IMR-90 (cell line): ENCODE results near the gene NDUFA6. TPM values are rescaled to one million over a fixed set of nuclear protein-coding genes. Genes with fewer than 3 reads are reported as not detected.

Experiments
- ATAC-seq: fragments of 200-7000 bp; cut with Tn5 transposase; 2 replicates; pipeline ENCODE4 v1.9.1; 2020; ENCODE audit warnings: low read depth, mild to moderate bottlenecking, moderate library complexity
- Bru-seq: library from RNA; stranded (reverse); fragments of 400-500 nt; gene quantifications from one replicate; lab custom pipeline; 2021; lab: Mats Ljungman, UMichigan
- BruChase-seq, 2 experiments: library from RNA; stranded (reverse); fragments of 400-500 nt; gene quantifications; one replicate each; lab custom pipeline; 2021; lab: Mats Ljungman, UMichigan
- BruUV-seq: library from RNA; stranded (reverse); fragments of 400-500 nt; replicated peaks from 2 replicates; lab custom pipeline; 2021; lab: Mats Ljungman, UMichigan
- CTCF ChIA-PET: fragments of 300-600 bp; formaldehyde crosslinking; extraction: SDS; loops from one replicate; lab custom pipeline; 2021; ENCODE audit warnings: antibody characterized with exemption; lab: Yijun Ruan, JAX
- POLR2A ChIA-PET: fragments of 300-600 bp; sonication (Branson Sonifier 250); formaldehyde crosslinking; loops from one replicate; lab custom pipeline; 2022; ENCODE audit warnings: antibody characterized with exemption; ENCODE audit not compliant: unreplicated experiment; lab: Charles Lee
- DNase-seq: peaks from one replicate; pipeline ENCODE4 v3.0.0; 2013
- H2AFZ ChIP-seq: replicated peaks from 2 replicates; pipeline ENCODE3; 2013; ENCODE audit warnings: low read length, mild to moderate bottlenecking; ENCODE audit not compliant: poor library complexity
- H2AK5ac ChIP-seq: 2 replicates; pipeline ENCODE4 v1.6.1; 2013; ENCODE audit warnings: low read depth, low read length, inconsistent platforms
- H2AK9ac ChIP-seq: replicated peaks from 2 replicates; pipeline ENCODE3; 2013; ENCODE audit warnings: mild to moderate bottlenecking, low read depth, low read length, moderate library complexity; ENCODE audit not compliant: poor library complexity
- H2BK120ac ChIP-seq: 2 replicates; pipeline ENCODE4 v1.6.1; 2013; ENCODE audit warnings: low read depth, low read length, inconsistent platforms
- H2BK15ac ChIP-seq: 3 replicates; pipeline ENCODE4 v1.6.1; 2013; ENCODE audit warnings: low read depth, low read length, inconsistent platforms
- H2BK20ac ChIP-seq: 2 replicates; pipeline ENCODE4 v1.6.1; 2013; ENCODE audit warnings: low read depth, mild to moderate bottlenecking, inconsistent platforms, low read length, moderate library complexity
- H2BK5ac ChIP-seq: 2 replicates; pipeline ENCODE4 v1.6.1; 2013; ENCODE audit warnings: mild to moderate bottlenecking, low read depth, low read length, inconsistent platforms; ENCODE audit not compliant: poor library complexity, severe bottlenecking
- H3K14ac ChIP-seq: replicated peaks from 2 replicates; pipeline ENCODE4 v1.6.1; 2013; ENCODE audit warnings: low read depth, low read length, inconsistent platforms
- H3K18ac ChIP-seq: 2 replicates; pipeline ENCODE4 v1.6.1; 2013; ENCODE audit warnings: low read depth, low read length, control low read depth
- H3K23ac ChIP-seq: 2 replicates; pipeline ENCODE4 v1.6.1; 2013; ENCODE audit warnings: low read depth, low read length, inconsistent platforms
- H3K27ac ChIP-seq: 2 replicates; pipeline ENCODE4 v1.5.1; 2013; ENCODE audit warnings: mild to moderate bottlenecking, control low read depth, low read length; ENCODE audit not compliant: insufficient read depth
- H3K27me3 ChIP-seq: 2 replicates; pipeline ENCODE4 v1.6.1; 2013; ENCODE audit warnings: low read length; ENCODE audit not compliant: control insufficient read depth, insufficient read depth
- H3K36me3 ChIP-seq: 2 replicates; pipeline ENCODE4 v1.6.1; 2013; ENCODE audit warnings: low read length, mixed read lengths; ENCODE audit not compliant: control insufficient read depth, insufficient read depth
- H3K4ac ChIP-seq: 2 replicates; pipeline ENCODE4 v1.6.1; 2013; ENCODE audit warnings: low read depth, low read length, inconsistent platforms
- H3K4me1 ChIP-seq: 2 replicates; pipeline ENCODE4 v1.6.1; 2013; ENCODE audit warnings: low read length, mixed read lengths; ENCODE audit not compliant: control insufficient read depth, insufficient read depth
- H3K4me2 ChIP-seq: 2 replicates; pipeline ENCODE4 v1.6.1; 2013; ENCODE audit warnings: low read depth, mild to moderate bottlenecking, control low read depth, low read length, moderate library complexity
- H3K4me3 ChIP-seq: 2 replicates; pipeline ENCODE4 v1.5.1; 2013; ENCODE audit warnings: low read depth, mild to moderate bottlenecking, control low read depth, low read length, moderate library complexity; ENCODE audit not compliant: insufficient read depth
- H3K56ac ChIP-seq: 2 replicates; pipeline ENCODE4 v1.6.1; 2013; ENCODE audit warnings: low read length, inconsistent platforms; ENCODE audit not compliant: insufficient read depth; ENCODE audit errors: extremely low read depth
- H3K79me1 ChIP-seq, 2 experiments: 2 replicates each; pipeline ENCODE4 v1.6.1; 2013; ENCODE audit warnings: low read length in 2 of 2, inconsistent platforms in 1 of 2, low read depth in 1 of 2
- H3K9ac ChIP-seq: 2 replicates; pipeline ENCODE4 v1.6.1; 2013; ENCODE audit warnings: low read depth, low read length, control low read depth
- H3K9me1 ChIP-seq: 2 replicates; pipeline ENCODE4 v1.6.1; 2013; ENCODE audit warnings: low read length, inconsistent platforms; ENCODE audit not compliant: insufficient read depth
- H3K9me3 ChIP-seq: 2 replicates; pipeline ENCODE4 v1.6.1; 2013; ENCODE audit warnings: low read length; ENCODE audit not compliant: control insufficient read depth, insufficient read depth
- H4K20me1 ChIP-seq: 2 replicates; pipeline ENCODE4 v1.6.1; 2013; ENCODE audit warnings: low read length, inconsistent platforms; ENCODE audit not compliant: insufficient read depth
- H4K5ac ChIP-seq: 2 replicates; pipeline ENCODE4 v1.6.1; 2013; ENCODE audit warnings: mild to moderate bottlenecking, low read depth, low read length, control low read depth
- H4K8ac ChIP-seq, 2 experiments: 2 replicates each; pipeline ENCODE4 v1.6.1; 2013; ENCODE audit warnings: low read depth in 2 of 2, low read length in 2 of 2, control low read depth in 1 of 2, inconsistent platforms in 1 of 2
- H4K91ac ChIP-seq: 2 replicates; pipeline ENCODE4 v1.6.1; 2013; ENCODE audit warnings: low read depth, low read length, inconsistent platforms; ENCODE audit not compliant: insufficient read depth
- CEBPB ChIP-seq: IDR thresholded peaks from 2 replicates; pipeline ENCODE4 v1.6.1; 2012; ENCODE audit warnings: low read depth, low read length, improper control_type of control experiment
- CHD1 ChIP-seq: IDR thresholded peaks from 2 replicates; pipeline ENCODE4 v1.6.1; 2012; ENCODE audit warnings: low read depth, low read length, improper control_type of control experiment
- ELK1 ChIP-seq: fragments of 150-350 bp; IDR thresholded peaks from 2 replicates; pipeline ENCODE4 v1.6.1; 2016; ENCODE audit warnings: low read depth, mild to moderate bottlenecking, low read length, moderate library complexity, borderline replicate concordance
- FOS ChIP-seq: fragments of 150-350 bp; IDR thresholded peaks from 2 replicates; pipeline ENCODE4 v1.6.1; 2016; ENCODE audit warnings: low read depth, low read length
- MAFK ChIP-seq: IDR thresholded peaks from 2 replicates; pipeline ENCODE4 v1.6.1; 2012; ENCODE audit warnings: low read depth, low read length, improper control_type of control experiment
- NFE2L2 ChIP-seq: fragments of 150-350 bp; IDR thresholded peaks from 2 replicates; pipeline ENCODE4 v1.6.1; 2016; ENCODE audit warnings: low read depth, mild to moderate bottlenecking, low read length
- POLR2A ChIP-seq: IDR thresholded peaks from 2 replicates; pipeline ENCODE4 v1.6.1; 2012; ENCODE audit warnings: mild to moderate bottlenecking, low read depth, low read length
- RAD21 ChIP-seq: IDR thresholded peaks from 2 replicates; pipeline ENCODE4 v1.6.1; 2012; ENCODE audit warnings: low read length, improper control_type of control experiment
- RCOR1 ChIP-seq: IDR thresholded peaks from 2 replicates; pipeline ENCODE4 v1.6.1; 2012; ENCODE audit warnings: mild to moderate bottlenecking, low read length, improper control_type of control experiment; ENCODE audit not compliant: insufficient replicate concordance
- RFX5 ChIP-seq: IDR thresholded peaks from 2 replicates; pipeline ENCODE4 v1.8.0; 2012; ENCODE audit warnings: low read depth, mild to moderate bottlenecking, low read length, moderate library complexity
- SMC3 ChIP-seq: fragments of 150-350 bp; IDR thresholded peaks from 2 replicates; pipeline ENCODE4 v1.6.1; 2016; ENCODE audit warnings: low read depth, mild to moderate bottlenecking, antibody characterized with exemption, low read length, moderate library complexity
- USF2 ChIP-seq: fragments of 150-350 bp; IDR thresholded peaks from 2 replicates; pipeline ENCODE4 v1.6.1; 2017; ENCODE audit warnings: mild to moderate bottlenecking, antibody characterized with exemption, low read length, low read depth
- WGBS, 2 experiments: methylation state at CpG; one replicate each; pipeline versions ENCODE4 v1.1.5 to v1.1.7; 2013; ENCODE audit warnings: missing lambda C conversion rate in 2 of 2; ENCODE audit not compliant: insufficient read length in 1 of 2; ENCODE audit errors: extremely low coverage in 2 of 2; 5-methylcytosine and 5-hydroxymethylcytosine counted together
- dilution Hi-C: fragments of 300-500 bp; cut with HindIII; formaldehyde crosslinking; loops from one replicate; pipeline ENCODE4 v1.14.3; 2018; ENCODE audit warnings: low sequenced_read_pairs; ENCODE audit not compliant: unreplicated experiment
- in situ Hi-C: fragments of 300-500 bp; cut with MboI; formaldehyde crosslinking; loops from 3 replicates; pipeline ENCODE4 v1.14.3; 2019; ENCODE audit warnings: low sequenced_read_pairs, inconsistent platforms, mixed read lengths
- intact Hi-C: fragments of 100-400 bp; cut with micrococcal nuclease; formaldehyde crosslinking; loops from 2 replicates; pipeline ENCODE4 v1.10.0; 2022
- long read RNA-seq: library from polyadenylated mRNA; unstranded; transcript quantifications from one replicate; pipeline ENCODE4 v2.0.0, GENCODE V29; 2021; ENCODE audit not compliant: unreplicated experiment
- polyA plus RNA-seq, 3 experiments: library from polyadenylated mRNA; depleted of rRNA; stranded (reverse); fragments of >200 nt; gene quantifications; 2 replicates each; pipeline ENCODE4 v1.2.3, GENCODE V29; 2012; ENCODE audit warnings: low replicate concordance in 1 of 3
- total RNA-seq: library from RNA; depleted of rRNA; stranded (reverse); fragments of >200 nt; gene quantifications from 2 replicates; pipeline ENCODE4 v1.2.3, GENCODE V29; 2012; rRNA removed

The NDUFA6 gene
- total RNA-seq (48.8 and 92.2 TPM in 2 replicates), polyA plus RNA-seq (2012; rRNA removed) (81.4 and 89.0 TPM in 2 replicates), Bru-seq, nascent RNA (percentile 82 among the genes with signal in this experiment), BruChase-seq, experiment 1, labeled RNA remaining after a 6-hour chase (percentile 84 among the genes with signal in this experiment), BruChase-seq, experiment 2, labeled RNA remaining after a 2-hour chase (percentile 80 among the genes with signal in this experiment)
- 53.5 and 88.0 TPM in 2 replicates for polyA plus RNA-seq (2012; cell fraction: cytosol; rRNA removed)
- 10.8 and 36.2 TPM in 2 replicates for polyA plus RNA-seq (2012; cell fraction: nucleus; rRNA removed; ENCODE audit: low replicate concordance)
- long read RNA-seq, transcript NDUFA6-202 (3 exons, 1,256 nt): major isoform, 92 of 97 reads
- long read RNA-seq, partial matches to known transcripts: 0 of 97 reads
- long read RNA-seq, other reads (novel, unspliced or antisense): 4 of 97 reads

GRCh38 chr22:42090596-42091454 lies at the start of gene NDUFA6:
Gene NDUFA6 (minus strand): TSS chr22:42090772. CDS start chr22:42090744, 28 bp downstream.
- ChIA-PET POLR2A (interaction anchor here (0.6 to 1.3 kb wide), 3 partner anchors 44 to 353 kb away, joined by 3 to 7 read pairs (median 6); no protein-coding TSS in a partner anchor), CTCF (interaction anchor here (0.6 to 1.7 kb wide), 11 partner anchors 16 to 354 kb away, joined by 3 to 7 read pairs (median 4); partner anchors contain the start of genes NAGA and NFAM1)
- Histone ChIP-seq H2AK5ac (peak within 1 kb of the TSS; percentile 80), H3K79me1 (peaks cover 17 to 38% of the 10 kb centered on the region in 2 experiments), H3K4me2 (peak within 1 kb of the TSS; percentile 84), H3K27me3 (no peaks in the 10 kb centered on the region), H2BK20ac (no peak within 1 kb of the TSS), H3K9me3 (no peaks in the 10 kb centered on the region), H3K9ac (peak within 1 kb of the TSS; percentile 85), H3K9me1 (peaks cover 3% of the 10 kb centered on the region; the same call in 1 of the 2 replicates), H3K23ac (peak within 1 kb of the TSS; percentile 88), H3K18ac (peak within 1 kb of the TSS; percentile 20; the same call in 1 of the 2 replicates), H4K20me1 (peaks cover 14% of the 10 kb centered on the region; the same call in 1 of the 2 replicates), H4K91ac (peak within 1 kb of the TSS; percentile 73), H3K4me1 (peaks cover 2% of the 10 kb centered on the region; the same call in 1 of the 2 replicates), H3K4ac (peak within 1 kb of the TSS; percentile 89), H3K36me3 (peaks cover 9% of the 10 kb centered on the region), H4K5ac (peak within 1 kb of the TSS; percentile 34), H4K8ac (peak within 1 kb of the TSS; percentile 61 to 89), H3K56ac (peak within 1 kb of the TSS; percentile 82), H3K27ac (peak within 1 kb of the TSS; percentile 82), H3K4me3 (peak within 1 kb of the TSS; percentile 64), H2AK9ac (peak within 1 kb of the TSS; percentile 97), H2AFZ (peak within 1 kb of the TSS; percentile 100), H2BK120ac (peak within 1 kb of the TSS; percentile 70; the same call in 1 of the 2 replicates), H2BK5ac (peak within 1 kb of the TSS; percentile 73), H3K14ac (peak within 1 kb of the TSS; percentile 88), H2BK15ac (no peak within 1 kb of the TSS; the same call in 2 of the 3 replicates)
- dilution Hi-C loops: no loop called here
- intact Hi-C loops: loop anchor here (1.0 to 10.0 kb wide), 6 partner anchors 125 to 384 kb away; no protein-coding TSS in a partner anchor
- ATAC-seq (peak; percentile 98), DNase-seq (peak; percentile 99)
- in situ Hi-C loops: no loop called here
- BruUV-seq: no TSS peak
- 0% methylated on average over 35 of the region's 71 CpGs; no CpG with 5 or more reads in 1 of the 2 experiments for WGBS, 2 experiments
- TF ChIP-seq USF2: peak; percentile 42; the same call in 1 of the 2 replicates
- TF ChIP-seq CHD1: no peak; the same call in 1 of the 2 replicates
- no peak for TF ChIP-seq RCOR1
- no peak for TF ChIP-seq RFX5
- TF ChIP-seq MAFK: no peak
- TF ChIP-seq RAD21: peak; percentile 82
- TF ChIP-seq CEBPB: no peak
- TF ChIP-seq POLR2A: peak; percentile 96
- no peak for TF ChIP-seq NFE2L2
- TF ChIP-seq SMC3: peak; percentile 85
- 0 out of 2 replicates have a peak, but pooled peaks have one; percentile 2 for TF ChIP-seq FOS
- TF ChIP-seq ELK1: no peak
